Measurements from ENCODE around the gene PRSS56.

PRSS56 gene

DNA sequence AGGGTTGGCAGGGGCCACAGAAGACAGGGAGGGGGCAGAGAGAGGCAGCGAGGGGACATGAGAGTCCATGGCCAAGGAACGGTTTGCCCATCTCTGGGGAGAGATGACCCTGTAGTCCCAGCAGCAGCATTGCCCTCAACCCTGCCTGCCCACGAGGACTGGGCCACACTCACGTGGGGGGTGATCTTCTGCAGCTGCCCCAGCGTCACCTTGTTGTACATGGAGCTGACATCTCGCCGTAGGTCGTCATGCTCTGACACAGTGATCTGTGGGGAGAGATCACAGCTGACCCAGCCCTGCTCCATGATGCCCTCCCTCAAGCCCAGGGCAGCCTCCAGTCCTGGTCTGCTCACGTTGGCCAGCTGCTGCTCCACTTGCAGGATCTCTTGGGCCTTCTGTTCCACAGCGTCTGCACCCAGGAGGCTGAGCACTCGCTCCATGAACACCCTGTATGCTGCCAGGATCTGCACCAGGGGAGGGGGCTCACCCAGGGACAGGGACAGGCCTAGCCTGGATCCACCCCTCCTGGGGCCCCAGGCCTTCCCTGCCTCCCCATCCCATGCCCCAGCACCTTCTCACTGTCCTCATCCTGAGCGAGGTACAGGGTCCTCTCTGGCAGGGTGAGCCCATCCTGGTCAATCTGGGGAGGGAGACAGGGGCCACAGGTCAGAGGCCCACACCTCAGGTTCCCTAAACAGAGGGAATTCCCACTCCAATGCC, 35.4 kb upstream of the PRSS56 start:
- ATAC-seq (ENCODE audit: low read depth): no peak
- TF ChIP-seq, protein P1, sequence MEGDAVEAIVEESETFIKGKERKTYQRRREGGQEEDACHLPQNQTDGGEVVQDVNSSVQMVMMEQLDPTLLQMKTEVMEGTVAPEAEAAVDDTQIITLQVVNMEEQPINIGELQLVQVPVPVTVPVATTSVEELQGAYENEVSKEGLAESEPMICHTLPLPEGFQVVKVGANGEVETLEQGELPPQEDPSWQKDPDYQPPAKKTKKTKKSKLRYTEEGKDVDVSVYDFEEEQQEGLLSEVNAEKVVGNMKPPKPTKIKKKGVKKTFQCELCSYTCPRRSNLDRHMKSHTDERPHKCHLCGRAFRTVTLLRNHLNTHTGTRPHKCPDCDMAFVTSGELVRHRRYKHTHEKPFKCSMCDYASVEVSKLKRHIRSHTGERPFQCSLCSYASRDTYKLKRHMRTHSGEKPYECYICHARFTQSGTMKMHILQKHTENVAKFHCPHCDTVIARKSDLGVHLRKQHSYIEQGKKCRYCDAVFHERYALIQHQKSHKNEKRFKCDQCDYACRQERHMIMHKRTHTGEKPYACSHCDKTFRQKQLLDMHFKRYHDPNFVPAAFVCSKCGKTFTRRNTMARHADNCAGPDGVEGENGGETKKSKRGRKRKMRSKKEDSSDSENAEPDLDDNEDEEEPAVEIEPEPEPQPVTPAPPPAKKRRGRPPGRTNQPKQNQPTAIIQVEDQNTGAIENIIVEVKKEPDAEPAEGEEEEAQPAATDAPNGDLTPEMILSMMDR (IDR thresholded peaks at IDR 0.05; ENCODE audit: poor library complexity, severe bottlenecking): no peak
- Histone ChIP-seq H3K36me3 (ENCODE audit: low read depth) (no peaks in the 10 kb centered on the region), H3K4me3 (ENCODE audit: severe bottlenecking) (no peak overlapping the region), H3K9me3 (ENCODE audit: severe bottlenecking) (no peaks in the 10 kb centered on the region), H3K27me3 (ENCODE audit: insufficient read depth, poor library complexity, severe bottlenecking) (peaks cover 51% of the 10 kb centered on the region), H3K4me1 (ENCODE audit: insufficient read depth, poor library complexity, severe bottlenecking) (no peaks in the 10 kb centered on the region), H3K27ac (ENCODE audit: poor library complexity, severe bottlenecking) (no peak overlapping the region)
- DNase-seq (ENCODE audit: low spot score): peak; percentile 24

DNA sequence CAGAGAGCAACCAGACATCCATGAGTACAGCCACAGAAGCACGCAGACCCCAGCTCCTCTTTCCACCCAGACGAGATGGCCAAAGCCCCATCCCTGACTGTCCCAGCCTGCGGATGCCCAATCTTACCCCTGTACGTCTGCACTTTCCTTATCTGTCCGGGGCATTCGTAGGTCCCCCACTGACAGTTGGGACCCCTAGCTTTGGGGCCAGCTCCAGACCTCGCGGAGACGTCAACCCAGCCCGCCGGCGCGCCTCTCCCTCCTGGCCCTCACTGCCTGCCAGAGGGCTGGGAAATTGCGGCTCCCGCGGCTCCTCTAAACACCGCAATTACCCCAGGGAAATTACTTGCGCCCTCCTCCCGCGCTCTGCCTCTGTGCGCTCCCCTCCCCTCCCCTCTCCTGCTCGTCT, 34.8 kb upstream of the PRSS56 start:
- H3K27ac ChIP-seq (ENCODE audit: poor library complexity, severe bottlenecking): no peak overlapping the region
- no peaks in the 10 kb centered on the region for H3K9me3 ChIP-seq (ENCODE audit: severe bottlenecking)
- H3K27me3 ChIP-seq (ENCODE audit: insufficient read depth, poor library complexity, severe bottlenecking): peaks cover 51% of the 10 kb centered on the region
- no peaks in the 10 kb centered on the region for H3K4me1 ChIP-seq (ENCODE audit: insufficient read depth, poor library complexity, severe bottlenecking)
- no peaks in the 10 kb centered on the region for H3K36me3 ChIP-seq (ENCODE audit: low read depth)
- no peak overlapping the region for H3K4me3 ChIP-seq (ENCODE audit: severe bottlenecking)
- DNase-seq (ENCODE audit: low spot score) (peak; percentile 25), ATAC-seq (ENCODE audit: low read depth) (0 out of 3 replicates have a peak, but pooled peaks have one; percentile 5)
- TF ChIP-seq, protein P1 (IDR thresholded peaks at IDR 0.05; ENCODE audit: poor library complexity, severe bottlenecking): no peak

DNA sequence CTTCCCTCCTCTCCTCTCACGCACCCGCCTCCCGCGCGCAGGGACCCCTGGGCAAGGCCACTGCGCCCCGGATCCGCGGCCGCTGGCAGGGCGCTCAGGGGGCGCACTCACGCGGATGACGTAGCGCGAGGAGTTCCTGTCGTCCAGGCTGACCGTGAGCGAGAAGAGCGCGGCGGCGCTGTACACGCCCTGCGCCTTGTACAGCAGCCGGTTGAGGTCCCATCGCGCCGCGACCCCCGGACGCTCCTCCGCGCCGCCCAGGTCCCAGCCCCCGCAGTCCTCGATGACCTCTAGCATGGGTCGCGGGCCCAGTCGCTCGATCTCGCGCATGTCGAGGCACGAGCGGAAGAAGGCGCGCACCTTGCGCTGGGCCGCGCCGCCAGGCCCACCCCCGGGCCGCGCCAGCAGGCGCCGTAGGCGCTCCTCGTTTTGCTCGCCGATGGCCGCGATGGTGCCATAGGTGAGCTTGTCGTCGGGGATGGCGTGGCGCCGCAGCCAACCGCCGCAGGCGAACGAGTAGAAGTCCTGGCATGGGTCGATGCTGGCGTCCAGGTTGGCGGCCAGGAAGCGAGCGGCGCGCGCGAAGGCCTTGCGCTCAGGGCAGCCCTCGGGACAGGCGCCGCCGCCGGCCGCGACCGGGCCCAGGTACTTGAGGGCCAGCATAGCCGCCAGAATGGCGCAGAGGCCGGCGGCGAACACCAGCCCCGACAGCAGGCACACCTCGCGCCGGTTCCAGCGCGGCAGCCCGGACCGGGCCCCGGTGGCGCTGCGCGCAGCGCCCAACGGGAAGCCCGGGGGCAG, 34.2 kb upstream of the PRSS56 start:
- peak; percentile 20; the same call in 1 of the 3 replicates for ATAC-seq (ENCODE audit: low read depth)
- H3K4me1 ChIP-seq (ENCODE audit: insufficient read depth, poor library complexity, severe bottlenecking): no peaks in the 10 kb centered on the region
- no peak overlapping the region for H3K4me3 ChIP-seq (ENCODE audit: severe bottlenecking)
- TF ChIP-seq, protein P1 (IDR thresholded peaks at IDR 0.05; ENCODE audit: poor library complexity, severe bottlenecking): no peak
- H3K9me3 ChIP-seq (ENCODE audit: severe bottlenecking): no peaks in the 10 kb centered on the region
- no peak for DNase-seq (ENCODE audit: low spot score)
- H3K27me3 ChIP-seq (ENCODE audit: insufficient read depth, poor library complexity, severe bottlenecking): peaks cover 51% of the 10 kb centered on the region
- no peaks in the 10 kb centered on the region for H3K36me3 ChIP-seq (ENCODE audit: low read depth)
- H3K27ac ChIP-seq (ENCODE audit: poor library complexity, severe bottlenecking): no peak overlapping the region

DNA sequence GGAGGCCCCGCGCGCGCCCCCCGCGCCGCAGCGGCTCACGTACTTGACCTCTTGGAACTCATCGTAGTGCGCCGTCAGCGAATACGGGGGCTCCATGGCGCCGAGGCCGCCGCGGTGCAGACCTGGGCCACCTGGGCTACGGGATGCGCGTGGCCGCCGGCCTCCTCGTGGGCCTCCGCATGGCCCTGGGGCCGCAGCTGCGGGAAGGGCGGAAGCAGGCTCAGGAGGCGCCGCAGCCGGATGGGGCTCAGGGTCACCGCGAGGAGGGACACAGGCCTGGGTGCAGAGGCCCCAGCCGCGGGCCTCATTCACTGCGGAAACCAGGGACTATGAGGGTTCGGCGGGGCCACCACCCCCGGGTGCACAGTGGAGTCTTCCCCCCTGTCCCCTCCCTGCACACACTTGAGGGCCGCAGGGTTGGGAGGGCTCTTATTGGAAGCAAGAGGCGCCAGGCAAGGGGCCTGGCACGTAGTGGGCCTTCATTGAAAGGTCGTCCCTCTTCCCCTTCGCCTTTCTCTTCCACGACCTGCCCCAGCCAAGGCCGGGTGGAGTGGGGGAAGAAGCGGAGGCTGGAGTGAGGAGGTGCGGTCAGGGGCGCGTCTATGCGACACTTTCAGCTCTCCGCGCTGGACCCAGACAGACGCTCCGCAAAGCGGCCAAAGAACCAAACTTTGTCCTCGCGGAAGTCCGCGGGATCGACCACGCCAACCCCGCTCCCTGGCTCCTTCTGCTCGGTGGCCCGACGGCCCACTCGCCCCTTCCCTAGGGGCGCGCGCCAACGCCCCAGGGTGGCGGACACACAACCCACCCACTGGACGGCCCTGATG, 33.4 kb upstream of the PRSS56 start:
- peaks cover 51% of the 10 kb centered on the region for H3K27me3 ChIP-seq (ENCODE audit: insufficient read depth, poor library complexity, severe bottlenecking)
- no peak overlapping the region for H3K4me3 ChIP-seq (ENCODE audit: severe bottlenecking)
- TF ChIP-seq, protein P1 (IDR thresholded peaks at IDR 0.05; ENCODE audit: poor library complexity, severe bottlenecking): no peak

More for the DNA sequence above, 33.4 kb upstream of the PRSS56 start:
- Histone ChIP-seq H3K4me1 (ENCODE audit: insufficient read depth, poor library complexity, severe bottlenecking) (no peaks in the 10 kb centered on the region), H3K9me3 (ENCODE audit: severe bottlenecking) (no peaks in the 10 kb centered on the region), H3K36me3 (ENCODE audit: low read depth) (no peaks in the 10 kb centered on the region), H3K27ac (ENCODE audit: poor library complexity, severe bottlenecking) (no peak overlapping the region)
- peak; percentile 27 for DNase-seq (ENCODE audit: low spot score)
- no peak for ATAC-seq (ENCODE audit: low read depth)

All from RWPE2 (cell line).